ENCODE measurements around the gene SMIM44.
"Not testable (repeated sequence)": the region's sequence is repeated elsewhere in the genome, so short reads cannot be mapped to it uniquely, and the experiment has no call there.

SMIM44 gene

DNA sequence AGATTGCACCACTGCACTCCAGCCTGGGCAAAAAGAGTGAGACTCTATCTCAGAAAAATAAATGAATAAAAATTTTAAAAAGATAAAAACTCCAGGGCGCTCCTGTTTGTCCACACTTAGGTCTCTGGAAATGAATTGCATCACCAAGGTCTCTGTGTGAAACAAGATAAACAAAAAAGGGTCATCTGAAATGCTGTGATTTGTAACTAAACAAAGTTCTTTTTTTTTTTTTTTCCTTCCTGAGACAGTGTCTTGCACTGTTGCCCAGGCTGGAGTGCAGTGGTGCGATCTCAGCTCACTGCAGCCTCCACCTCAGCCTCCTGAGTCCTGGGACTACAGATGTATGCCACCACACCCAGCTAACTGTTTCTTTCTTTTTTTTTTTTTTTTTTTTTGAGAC, 34.4 kb upstream of the SMIM44 start:
- DNase-seq: no peak

DNA sequence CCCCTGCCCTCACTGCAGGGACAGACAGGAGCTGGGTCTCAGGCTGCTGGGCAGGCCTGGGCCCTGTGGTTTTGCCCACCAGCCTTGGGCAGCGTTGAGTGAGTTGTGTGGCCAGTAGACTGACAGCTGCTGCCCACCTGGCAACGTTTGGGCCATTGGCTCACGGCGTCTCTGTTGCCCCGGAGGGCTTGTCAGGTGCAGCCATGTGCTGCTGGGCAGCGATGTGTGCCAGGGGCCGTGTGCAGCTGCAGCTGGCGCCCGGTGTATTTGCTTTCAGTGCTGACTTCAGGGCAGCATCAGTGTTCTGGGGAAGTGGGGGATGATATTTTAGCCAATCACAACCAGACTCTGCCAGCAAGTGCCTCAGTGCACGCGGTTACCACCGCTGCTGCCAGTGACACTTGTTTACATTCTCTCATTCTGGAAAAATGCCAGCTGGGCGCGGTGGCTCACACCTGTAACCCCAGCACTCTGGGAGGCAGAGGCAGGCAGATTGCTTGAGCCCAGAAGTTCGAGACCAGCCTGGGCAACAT, 33.5 kb upstream of the SMIM44 start:
- DNase-seq: peak; percentile 67

DNA sequence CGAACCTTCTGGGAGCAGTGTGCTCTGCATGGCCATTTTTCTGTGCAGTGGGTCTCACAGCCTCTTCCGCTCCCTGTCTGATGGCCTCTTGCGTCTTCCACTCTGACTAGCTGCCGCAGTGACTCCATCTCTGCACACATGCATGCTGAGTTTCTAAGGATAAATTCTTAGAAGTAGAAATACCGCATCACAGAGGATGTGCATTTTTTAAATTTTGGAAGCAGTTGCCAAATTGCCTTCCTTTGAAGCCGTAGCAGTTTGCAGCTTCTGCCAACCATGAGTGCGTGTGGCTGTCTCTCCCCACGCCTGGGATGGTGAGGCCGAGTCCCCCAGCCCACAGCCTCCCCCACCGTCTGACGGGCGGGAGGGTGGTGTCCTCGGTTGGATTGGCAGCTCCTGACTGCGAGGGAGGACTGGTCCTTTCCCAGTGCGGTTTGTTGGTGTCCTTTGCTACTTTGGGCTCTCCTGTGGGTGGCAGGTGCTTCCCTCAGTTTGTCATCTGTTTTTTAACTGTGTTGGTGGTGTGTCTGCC, 32.7 kb upstream of the SMIM44 start:
- DNase-seq: no peak

DNA sequence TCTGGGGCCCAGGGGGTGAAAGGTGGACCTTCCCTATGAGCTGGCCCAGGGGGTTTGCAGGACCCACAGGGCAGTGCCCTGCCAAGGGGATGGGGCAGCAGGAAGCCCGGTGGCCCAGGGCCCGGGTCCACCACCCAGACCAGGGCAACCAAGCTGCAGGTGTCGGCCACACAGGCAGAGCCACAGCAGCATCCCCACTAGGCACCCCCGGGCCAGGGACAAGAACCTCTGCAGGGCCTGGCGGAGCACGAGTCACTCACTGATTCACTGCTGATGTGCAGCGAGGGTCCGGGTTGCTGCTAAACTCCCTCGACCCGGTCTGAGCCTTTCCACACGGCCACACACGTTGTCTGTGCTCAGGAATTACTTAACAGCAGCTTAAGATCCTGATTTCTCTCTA, 31.7 kb upstream of the SMIM44 start:
- no peak for DNase-seq

DNA sequence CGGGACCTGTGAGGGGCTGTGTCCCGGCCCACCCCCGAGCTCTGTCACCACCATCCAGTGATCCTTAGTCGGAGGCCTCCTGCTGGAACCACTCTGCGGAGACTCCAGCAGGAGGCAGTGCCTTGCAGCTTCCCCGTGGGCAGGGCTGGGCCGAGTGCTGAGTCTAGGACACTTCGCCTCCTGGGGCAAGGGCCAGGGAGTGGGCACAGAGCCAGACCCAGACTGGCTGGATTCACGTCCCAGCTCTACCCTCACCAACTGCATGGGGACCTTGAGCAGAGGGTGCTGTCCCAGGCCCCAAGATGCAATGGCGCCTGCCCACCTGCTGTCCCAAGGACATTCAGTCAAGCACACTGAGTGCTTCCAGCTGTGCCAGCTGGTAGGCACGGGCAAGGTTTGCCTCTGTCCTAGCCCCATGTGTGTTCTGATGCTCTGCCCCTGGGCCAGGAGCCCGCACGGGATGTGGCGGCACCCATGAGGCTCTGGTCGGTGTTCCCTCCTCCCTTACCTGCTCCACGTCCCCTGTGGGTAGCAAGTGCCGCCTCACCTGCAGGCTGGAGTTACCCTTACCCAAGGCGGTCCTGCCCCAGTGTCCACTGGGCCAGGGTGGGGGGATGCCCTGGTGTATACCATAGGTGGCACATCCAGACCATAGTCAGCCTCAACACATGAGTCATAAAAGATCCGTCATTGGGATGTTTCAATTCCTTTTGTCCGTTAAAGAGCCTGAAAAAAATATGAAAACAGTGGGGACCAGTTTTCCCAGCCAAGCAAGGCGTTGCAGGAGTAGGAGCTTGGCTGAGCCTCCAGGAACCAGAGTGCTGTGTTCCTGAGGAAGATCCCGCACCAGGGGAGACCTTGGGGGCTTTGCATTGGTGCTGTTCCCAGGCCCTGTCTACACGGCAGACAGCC, 30.2 kb upstream of the SMIM44 start:
- DNase-seq: no peak

DNA sequence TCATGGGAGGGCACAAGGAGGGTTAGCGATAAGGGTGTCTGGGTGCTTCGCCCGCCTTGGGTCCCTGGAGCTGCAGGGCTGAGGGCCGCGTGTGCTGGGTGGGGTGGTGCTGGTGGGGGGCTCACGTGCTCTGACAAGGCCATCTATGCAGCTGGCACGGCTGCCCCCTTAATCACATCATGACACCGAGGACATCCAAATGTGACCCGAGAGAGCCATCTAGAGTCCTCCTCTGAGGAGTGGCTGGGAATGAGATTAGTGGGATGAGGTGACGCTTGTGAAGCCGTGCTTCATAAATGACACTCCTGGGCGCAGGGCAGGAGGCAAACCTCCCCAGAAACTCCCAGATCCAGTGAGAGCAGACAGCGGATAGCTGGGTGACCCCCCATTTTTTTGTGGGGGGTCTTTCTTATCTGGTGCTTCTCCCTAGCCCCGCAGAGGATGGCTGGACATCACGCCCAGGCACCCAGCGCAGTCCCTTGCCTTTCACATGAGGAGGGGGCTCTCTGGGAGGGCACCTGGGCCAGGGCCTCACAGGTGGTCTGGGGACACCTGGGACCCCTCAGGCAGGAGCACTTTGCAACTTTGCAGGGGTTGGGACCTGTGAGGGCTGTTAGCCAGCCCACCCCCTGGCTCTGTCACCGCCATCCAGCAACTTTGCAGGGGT, 29.5 kb upstream of the SMIM44 start:
- no peak for DNase-seq

DNA sequence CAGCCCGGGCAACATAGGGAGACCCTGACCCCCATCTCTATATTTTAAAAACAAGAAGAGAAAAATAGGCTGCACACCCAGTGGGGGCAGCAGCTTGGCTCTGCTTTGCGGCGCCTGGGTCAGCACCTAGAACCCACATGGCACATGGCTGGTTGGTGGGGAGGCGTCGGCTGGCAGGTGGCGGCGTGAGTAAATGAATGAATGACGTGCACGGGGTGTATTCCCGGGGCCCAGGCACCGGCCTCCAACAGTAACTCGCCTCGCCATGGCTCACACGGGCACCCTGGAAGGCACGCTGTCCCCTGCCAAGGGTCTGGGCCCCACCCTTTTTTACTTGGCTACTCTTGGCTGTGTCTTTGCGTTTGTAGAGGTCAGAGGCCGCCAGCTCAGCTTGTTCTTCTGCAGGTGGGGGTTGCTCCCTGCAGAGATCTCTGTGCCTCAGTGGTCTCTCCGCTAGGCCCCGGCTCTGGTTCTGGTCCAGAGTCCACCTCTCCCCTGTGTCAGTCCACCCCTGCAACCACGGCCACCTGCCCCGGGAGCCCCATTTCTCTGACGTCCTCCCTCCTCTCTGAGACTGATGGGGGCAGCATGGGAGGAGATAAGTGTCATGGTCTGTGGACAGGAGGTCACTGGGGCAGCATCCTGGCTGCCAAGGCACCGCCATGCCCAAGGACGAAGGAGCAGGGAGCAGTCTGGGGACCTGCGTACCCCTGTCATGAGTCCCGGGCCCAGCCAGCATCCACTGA, 28.4 kb upstream of the SMIM44 start:
- DNase-seq: no peak

DNA sequence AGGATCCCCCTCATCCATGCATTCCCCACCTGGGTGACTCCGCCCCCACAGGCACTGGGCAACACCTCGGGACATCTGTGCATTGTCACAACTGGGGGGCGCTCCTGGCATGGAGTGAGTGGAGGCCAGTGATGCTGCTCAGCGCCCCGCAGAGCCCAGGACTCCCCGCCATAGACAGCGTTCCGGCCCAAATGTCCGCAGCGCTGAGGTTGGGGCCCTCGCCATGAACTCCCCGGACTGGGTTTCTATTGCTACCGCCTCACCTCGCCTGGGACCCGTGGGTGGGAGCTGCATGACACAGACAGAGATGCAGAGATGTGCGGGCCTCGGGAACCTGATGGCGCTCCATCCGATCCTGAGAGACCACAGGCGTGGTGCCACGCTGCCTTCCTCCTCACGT, 27.5 kb upstream of the SMIM44 start:
- no peak for DNase-seq

DNA sequence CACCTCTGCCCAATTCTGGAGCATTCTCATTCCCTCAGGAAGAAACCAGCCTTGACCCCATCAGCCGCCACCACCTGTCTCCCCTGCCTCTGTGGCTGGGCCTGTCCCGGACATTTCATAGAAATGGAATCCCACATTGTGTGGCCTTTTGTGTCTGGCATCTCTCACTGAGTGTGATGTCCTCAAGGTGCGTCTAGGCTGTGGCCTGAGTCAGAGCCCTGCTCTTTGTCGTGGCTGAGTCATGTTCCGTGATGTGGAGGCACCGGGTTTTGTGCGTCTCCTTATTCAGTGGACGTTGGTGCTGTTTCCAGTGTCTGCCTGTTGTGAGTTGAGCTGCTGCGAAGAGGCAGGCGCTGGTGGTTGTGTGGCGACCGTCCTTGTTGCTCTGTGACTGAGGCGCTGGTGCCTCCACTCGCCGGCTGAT, 26.3 kb upstream of the SMIM44 start:
- DNase-seq: no peak

DNA sequence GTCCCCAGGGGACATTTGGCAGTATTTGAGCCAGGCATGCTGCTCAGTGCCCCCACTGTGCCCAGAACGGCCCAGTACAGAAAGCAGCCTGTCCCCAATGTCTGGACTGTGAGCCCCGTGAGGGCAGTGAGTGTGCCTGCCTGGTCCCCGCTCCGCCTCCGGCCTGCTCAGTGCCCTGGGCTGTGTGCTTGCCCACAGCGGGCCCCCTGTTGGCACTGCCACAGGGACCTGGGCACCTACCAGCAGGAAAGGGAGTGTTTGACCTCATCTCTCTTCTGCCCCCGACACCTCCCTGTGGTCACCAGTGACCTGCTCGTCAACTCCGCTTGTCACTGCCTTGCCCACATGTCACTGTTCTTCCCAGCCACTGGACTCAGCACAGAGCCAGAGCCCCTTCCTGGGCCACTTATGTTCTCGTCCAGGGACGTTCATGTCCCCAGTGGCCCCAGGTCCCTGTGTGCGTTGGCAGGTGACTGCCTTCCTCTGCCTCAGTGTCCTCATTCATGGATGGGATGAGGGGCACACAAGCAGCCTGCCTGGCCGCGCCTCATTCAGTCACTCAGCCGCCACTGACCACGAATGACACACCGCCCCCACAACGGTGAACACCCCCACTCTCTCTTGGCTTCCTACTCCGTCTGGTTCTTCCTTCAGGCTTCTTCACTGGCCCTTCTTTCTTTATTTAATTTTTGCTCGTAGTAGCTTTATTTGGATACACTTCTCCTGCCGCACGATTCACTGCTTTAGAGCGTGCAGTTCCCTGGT, 25.7 kb upstream of the SMIM44 start:
- no peak for DNase-seq

DNA sequence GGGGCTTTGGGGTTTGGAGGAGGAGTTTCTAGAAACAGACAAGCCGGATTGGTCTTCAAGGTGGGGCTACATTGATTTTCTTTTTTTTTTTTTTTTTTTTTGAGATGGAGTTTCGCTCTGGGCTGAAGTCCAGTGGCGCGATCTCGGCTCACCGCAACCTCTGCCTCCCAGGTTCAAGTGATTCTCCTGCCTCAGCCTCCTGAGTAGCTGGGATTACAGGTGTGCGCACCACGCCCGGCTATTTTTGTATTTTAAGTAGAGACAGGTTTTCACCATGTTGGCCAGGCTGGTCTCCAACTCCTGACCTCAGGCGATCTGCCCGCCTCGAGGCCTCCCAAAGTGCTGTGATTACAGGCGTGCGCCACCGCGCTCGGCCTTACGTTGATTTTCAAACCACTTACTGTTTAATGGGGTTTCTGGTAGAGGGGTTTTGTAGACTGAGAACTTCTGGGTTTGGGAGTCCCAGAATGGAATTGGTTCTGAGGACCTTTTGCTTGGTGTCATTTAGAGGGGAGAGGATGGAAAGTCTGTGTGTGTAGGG, 24.9 kb upstream of the SMIM44 start:
- not testable (repeated sequence) for DNase-seq

DNA sequence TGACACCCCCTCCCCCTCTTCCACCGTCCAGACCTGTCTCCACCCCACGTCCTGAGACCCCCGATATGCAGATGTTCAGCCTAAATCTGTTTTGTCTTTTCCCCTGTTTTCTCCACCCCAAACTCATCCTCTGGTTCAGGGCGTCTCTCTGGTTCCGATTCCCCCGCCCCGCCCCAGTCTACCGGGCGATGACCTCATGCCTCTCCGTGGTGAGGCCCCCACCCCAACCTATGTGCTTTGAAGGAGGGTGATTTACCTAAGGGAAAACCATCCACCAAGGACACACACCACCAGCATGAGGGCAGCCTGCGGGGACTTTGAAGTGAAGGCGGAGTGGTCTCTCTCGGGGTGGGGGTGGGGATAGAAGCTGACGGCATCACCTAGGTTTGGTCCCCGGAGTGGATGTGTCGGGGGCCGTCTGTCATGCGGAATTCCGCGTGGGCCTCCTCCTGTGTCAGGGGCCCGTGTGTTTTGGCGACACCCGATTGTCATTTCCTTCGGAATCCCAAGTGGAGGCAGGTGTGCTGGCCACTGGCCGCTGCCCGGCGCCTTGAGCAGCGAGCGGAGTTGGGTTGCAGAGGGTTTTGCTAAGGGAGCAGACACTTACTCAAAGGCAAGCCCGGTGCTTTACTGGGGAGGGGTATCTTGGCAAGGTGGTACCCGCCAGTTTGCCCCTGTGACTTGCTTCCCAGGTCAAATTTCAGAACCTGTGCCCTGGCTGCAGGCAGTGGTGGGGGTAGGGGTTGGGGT, 24.3 kb upstream of the SMIM44 start:
- peak; percentile 36 for DNase-seq

DNA sequence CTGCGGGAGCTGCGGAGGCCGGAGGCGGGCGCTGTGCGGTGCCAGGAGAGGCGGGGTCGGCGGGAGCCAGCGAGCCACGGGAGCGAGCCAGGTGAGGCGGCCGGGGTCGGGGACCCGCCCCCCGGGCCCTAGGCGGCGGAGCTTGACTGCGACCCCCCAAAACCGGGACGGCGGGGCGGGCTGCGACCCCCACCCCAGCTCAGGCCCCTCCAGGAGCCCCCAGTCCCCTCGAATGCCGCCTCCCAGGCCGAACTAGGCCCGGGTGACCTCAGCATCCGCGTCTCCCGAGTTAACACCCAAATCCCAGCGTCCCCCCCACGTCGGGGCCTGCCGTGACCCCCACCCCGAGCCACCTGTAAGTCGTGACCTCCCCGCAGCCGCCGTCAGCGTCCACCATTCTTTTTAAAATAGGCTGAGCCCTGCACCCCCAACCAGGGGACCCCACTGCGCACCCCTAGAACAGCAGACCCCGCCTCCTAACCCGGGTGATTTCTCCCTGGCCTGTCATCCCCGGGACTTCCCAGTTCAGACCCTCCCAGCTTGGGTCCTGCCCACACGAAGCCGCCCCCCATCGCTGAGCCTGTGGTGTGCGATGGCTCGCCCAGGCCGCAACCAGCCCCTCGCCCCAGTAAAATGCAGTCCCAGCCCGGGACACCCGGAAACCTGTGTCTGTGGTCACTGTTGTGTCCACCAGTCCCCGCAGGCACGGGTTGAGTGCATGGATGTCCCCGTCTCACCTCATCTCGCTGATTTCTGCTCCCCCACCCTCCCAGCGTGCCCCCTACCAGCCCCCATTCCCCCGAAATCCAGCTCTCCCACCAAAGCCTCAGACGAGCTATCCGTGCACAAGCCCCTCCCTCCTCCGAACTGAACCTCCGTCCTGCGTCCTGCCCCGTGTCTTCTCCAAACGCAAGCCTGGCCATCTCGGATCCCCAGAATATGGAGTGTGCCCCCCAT, 23.4 kb upstream of the SMIM44 start:
- peak; percentile 61 for DNase-seq

DNA sequence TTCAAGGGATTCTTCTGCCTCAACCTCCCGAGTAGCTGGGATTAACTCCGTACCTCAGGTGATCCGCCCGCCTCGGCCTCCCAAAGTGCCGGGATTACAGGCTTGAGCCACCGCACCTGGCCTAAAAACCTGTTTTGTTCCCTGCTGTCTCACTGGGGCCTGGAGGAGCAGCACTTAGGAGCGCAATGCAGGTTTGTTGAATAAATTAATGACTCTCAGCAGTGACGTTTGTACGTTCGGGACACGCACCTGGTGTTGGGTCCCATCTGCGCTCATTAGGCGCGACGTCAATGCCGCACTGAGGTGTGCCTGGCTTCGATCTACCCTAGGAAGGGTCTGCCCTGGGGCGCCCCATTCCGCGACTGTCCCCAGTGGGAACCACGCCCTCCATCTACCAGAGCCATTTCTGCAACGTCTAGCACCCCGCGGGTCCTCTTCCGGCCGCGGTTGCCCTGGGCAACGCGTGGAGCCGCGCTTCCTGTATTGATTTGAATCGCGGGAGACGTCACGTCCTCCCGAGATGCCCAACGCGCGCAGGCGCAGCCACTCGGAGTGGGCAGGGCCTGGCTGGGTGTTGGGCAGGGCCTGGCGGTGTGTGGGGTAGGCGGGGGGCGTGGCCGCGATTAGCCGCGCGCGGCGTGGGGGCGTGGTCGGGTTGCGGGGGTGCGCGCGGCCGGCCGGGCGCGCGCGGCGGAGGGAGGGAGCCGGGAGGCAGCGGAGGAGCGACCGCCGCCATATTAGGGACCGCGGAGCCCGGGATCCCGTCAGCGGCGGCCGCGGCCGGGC, 22.6 kb upstream of the SMIM44 start, which contains the start of gene FZR1:
Gene FZR1 (plus strand): TSS at position 714 of the 786 bp plus-strand sequence. CDS start 16,679 bp downstream, outside the sequence.
- peak; percentile 100 for DNase-seq

DNA sequence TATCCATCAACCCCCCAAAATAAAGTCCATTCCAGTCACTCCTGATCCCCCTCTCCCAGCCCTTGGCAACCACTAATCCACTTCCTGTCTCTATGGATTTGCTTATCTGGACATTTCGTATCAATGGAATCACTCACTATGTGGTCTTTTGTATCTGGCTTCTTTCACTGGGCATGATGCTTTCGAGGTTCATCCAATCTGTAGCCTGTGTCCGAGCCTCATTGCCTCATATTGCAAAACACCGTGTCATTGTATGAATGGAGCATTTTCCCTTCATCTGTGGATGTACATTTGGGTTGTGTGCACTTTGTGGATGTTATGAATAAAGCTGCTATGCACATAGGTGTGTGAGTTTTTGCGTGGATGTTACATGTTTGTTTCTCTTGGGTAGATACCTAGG, 21.5 kb upstream of the SMIM44 start:
- no peak for DNase-seq

DNA sequence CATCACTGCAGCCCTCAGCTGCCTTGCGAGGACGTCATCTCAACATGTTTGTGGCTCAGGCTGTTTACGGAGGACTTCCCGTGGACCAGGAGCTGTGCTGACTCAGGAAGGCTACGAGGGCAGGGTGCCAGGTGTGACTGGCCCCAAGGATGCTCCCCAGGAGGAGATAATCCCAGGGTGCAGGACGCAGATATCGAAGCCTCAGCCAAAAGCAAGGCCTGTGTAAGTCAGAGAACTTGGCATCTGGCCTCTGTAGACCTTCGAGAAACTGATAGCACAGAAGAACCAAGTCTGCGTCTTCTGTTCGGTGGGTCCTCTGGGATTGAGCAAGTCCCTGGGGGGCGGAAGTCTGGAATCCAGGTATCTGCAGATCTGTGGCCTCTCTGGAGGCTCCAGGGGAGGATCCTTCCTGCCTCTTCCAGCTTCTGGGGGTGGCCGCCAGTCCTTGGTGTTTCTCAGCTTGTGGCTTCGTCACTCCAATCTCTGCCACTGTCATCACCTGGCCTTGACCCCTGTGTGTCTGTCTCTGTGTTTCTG, 19.9 kb upstream of the SMIM44 start:
- DNase-seq: no peak

DNA sequence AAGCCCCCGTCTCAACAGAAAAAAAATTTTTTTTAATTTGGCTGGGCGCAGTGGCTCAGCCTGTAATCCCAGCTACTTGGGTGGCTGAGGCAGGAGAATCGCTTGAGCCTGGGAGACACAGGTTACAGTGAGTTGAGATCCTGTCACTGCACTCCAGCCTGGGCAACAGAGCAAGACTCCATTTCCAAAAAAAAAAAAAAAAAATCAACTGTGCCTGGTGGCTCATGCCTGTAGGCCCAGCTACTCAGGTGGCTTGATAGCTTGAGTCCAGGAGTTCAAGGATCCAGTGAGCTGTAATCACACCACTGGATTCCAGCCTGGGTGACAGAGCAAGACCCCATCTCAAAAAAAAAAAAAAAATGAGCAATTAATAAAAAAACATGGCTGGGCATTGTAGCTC, 18.5 kb upstream of the SMIM44 start:
- no peak for DNase-seq

DNA sequence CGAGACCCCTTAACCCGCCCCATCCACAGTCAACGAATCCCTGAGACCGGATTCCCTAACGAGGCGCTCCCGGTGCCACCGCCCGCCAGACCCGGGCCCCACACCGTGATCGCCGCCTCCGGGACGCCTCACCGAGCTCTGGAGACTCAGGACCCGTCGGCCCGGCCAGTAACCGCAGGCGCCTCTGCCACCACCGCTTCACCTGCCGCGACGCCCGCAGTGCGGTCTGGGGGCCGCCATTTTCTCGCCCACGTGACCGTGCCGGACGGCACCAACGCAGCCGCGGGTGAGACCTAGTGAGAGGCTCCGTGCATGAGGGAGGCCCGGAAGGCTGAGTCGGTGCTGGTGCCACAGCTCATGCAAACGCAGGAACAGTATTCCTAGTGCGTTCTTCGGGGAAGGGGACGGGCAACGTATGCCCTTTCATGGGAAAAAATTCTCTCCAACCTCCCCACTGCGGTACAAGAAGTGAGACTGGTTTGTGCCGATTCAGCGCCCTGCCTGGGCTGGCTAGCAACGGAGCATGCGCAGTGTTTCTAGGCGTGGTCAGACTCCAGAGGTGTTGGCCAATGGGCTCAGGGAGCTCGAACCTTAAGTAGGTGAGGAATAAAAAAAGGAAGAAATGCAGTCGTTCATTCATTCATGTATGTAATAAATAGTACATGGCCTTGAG, 17.3 kb upstream of the SMIM44 start, which contains the start of gene DOHH:
Gene DOHH (minus strand): TSS at position 246 of the 673 bp plus-strand sequence. CDS start 3,860 bp downstream, outside the sequence.
- peak; percentile 96 for DNase-seq
